ENCODE data around the gene OLFM2. TPM values are rescaled to one million over a fixed set of nuclear protein-coding genes. Genes with fewer than 3 reads are reported as not detected.
"Not testable (repeated sequence)": the region's sequence is repeated elsewhere in the genome, so short reads cannot be mapped to it uniquely, and the experiment has no call there.

OLFM2 gene
- total and polyA plus RNA-seq, 9 of the 15 experiments (the other 6 are each of a cell fraction or from before 2014, with no cell fraction given): 0.10 to 0.33 (median 0.23) TPM; not detected in 4

GRCh38 chr19:9823816-9824215 is 112.5 kb downstream of the OLFM2 start:
- peaks cover 34% of the 10 kb centered on the region for H3K79me2 ChIP-seq (ENCODE audit: control insufficient read depth, insufficient read depth, low read length)
- no peak for ATAC-seq
- 85% methylated on average over 3 of the region's 5 CpGs for WGBS (ENCODE audit: insufficient coverage, low coverage, missing lambda C conversion rate)
- H3K27ac ChIP-seq (ENCODE audit: extremely low read depth, low read depth, low read length): no peak overlapping the region
- peak overlapping the region in 1 of 2 experiments; percentile 4; a peak in 1 of 4 replicates for H3K9ac ChIP-seq (ENCODE audit: insufficient read depth in 1 of 2, low read depth in 2 of 2, low read length in 2 of 2)
- TF ChIP-seq TEAD4 (IDR thresholded peaks at IDR 0.05; ENCODE audit: low read length): no peak
- no peak for TF ChIP-seq TEAD4 (CRISPR knock-in tag; IDR thresholded peaks at IDR 0.05; ENCODE audit: borderline replicate concordance)
- no peak for TF ChIP-seq RAD51 (IDR thresholded peaks at IDR 0.05; ENCODE audit: borderline replicate concordance, low read depth)
- no peak for TF ChIP-seq SPI1 (IDR thresholded peaks at IDR 0.05; ENCODE audit: borderline replicate concordance, low read depth, low read length)
- TF ChIP-seq JUND (IDR thresholded peaks at IDR 0.05; ENCODE audit: borderline replicate concordance, low read depth, low read length): no peak
- TF ChIP-seq JUND (tag; IDR thresholded peaks at IDR 0.05; ENCODE audit: borderline replicate concordance, low read depth, low read length): no peak
- no peak for TF ChIP-seq EGR1 (conservative IDR thresholded peaks at IDR 0.05)
- ChIA-PET CTCF (ENCODE audit: low intra/inter-chr PET ratio) (no interaction called here), POLR2A (interaction anchor here (0.7 kb wide), 1 partner anchor 1835 kb away, joined by 3 read pairs; no protein-coding TSS in a partner anchor)
- intact Hi-C loops (cut with micrococcal nuclease): no loop called here
- no peak for FAIRE-seq
- no peaks in the 10 kb centered on the region for H3K9me1 ChIP-seq (ENCODE audit: control insufficient read depth, insufficient read depth, low read length)
- no peaks in the 10 kb centered on the region for H3K27me3 ChIP-seq (ENCODE audit: control insufficient read depth in 2 of 2, insufficient read depth in 2 of 2, low read length in 2 of 2)
- no peak overlapping the region for H3K4me2 ChIP-seq (ENCODE audit: insufficient read depth, low read length)
- peaks cover 17% of the 10 kb centered on the region; the same call in 2 of the 3 replicates for H3K36me3 ChIP-seq (ENCODE audit: control insufficient read depth, insufficient read depth, low read length)
- no peak overlapping the region for H3K4me3 ChIP-seq
- no peaks in the 10 kb centered on the region for H3K9me3 ChIP-seq (replicated peaks; ENCODE audit: control insufficient read depth, insufficient read depth, low read depth, low read length)
- BruUV-seq (replicated peaks): TSS peak; percentile 25
- H4K20me1 ChIP-seq (replicated peaks; ENCODE audit: control insufficient read depth, insufficient read depth, low read length): peaks cover under 1% of the 10 kb centered on the region; the same call in 1 of the 2 replicates
- no peak overlapping the region for H2AFZ ChIP-seq (ENCODE audit: low read depth, low read length)
- peaks cover 6 to 23% of the 10 kb centered on the region in 2 experiments; a peak in 4 of 5 replicates for H3K4me1 ChIP-seq (replicated peaks in 1 of 2; ENCODE audit: control insufficient read depth in 2 of 2, insufficient read depth in 2 of 2, low read length in 2 of 2)
- no peak for DNase-seq (ENCODE audit: extremely low read depth in 1 of 4, low spot score in 3 of 4)
- in situ Hi-C loops (cut with MboI): no loop called here

- FAIRE-seq; intact Hi-C loops (cut with micrococcal nuclease): not testable (repeated sequence)
Observed at GRCh38 chr19:9820034-9820433, 116.3 kb downstream of the OLFM2 start.

More at GRCh38 chr19:9820034-9820433, 116.3 kb downstream of the OLFM2 start:
- 0 out of 2 replicates have a peak overlapping the region, but pooled peaks have one; percentile 5 for H3K4me3 ChIP-seq
- in situ Hi-C loops (cut with MboI); ATAC-seq; BruUV-seq (replicated peaks); H3K9ac ChIP-seq (ENCODE audit: insufficient read depth in 1 of 2, low read depth in 2 of 2, low read length in 2 of 2); CTCF ChIA-PET (ENCODE audit: low intra/inter-chr PET ratio); H3K9me1 ChIP-seq (ENCODE audit: control insufficient read depth, insufficient read depth, low read length); POLR2A ChIA-PET; H4K20me1 ChIP-seq (replicated peaks; ENCODE audit: control insufficient read depth, insufficient read depth, low read length); H3K27me3 ChIP-seq (ENCODE audit: control insufficient read depth in 2 of 2, insufficient read depth in 2 of 2, low read length in 2 of 2); DNase-seq (ENCODE audit: extremely low read depth in 1 of 4, low spot score in 3 of 4): not testable (repeated sequence)
- H3K9me3 ChIP-seq (replicated peaks; ENCODE audit: control insufficient read depth, insufficient read depth, low read depth, low read length): peaks cover 13% of the 10 kb centered on the region
- peaks cover 14 to 19% of the 10 kb centered on the region in 2 experiments; a peak in 4 of 5 replicates for H3K4me1 ChIP-seq (replicated peaks in 1 of 2; ENCODE audit: control insufficient read depth in 2 of 2, insufficient read depth in 2 of 2, low read length in 2 of 2)
- WGBS (ENCODE audit: insufficient coverage, low coverage, missing lambda C conversion rate): 76% methylated on average over 8 of the region's 8 CpGs
- H2AFZ ChIP-seq (ENCODE audit: low read depth, low read length): peak overlapping the region; percentile 57
- H3K79me2 ChIP-seq (ENCODE audit: control insufficient read depth, insufficient read depth, low read length): peaks cover 32% of the 10 kb centered on the region
- H3K4me2 ChIP-seq (ENCODE audit: insufficient read depth, low read length): peak overlapping the region; percentile 72
- peaks cover 24% of the 10 kb centered on the region; the same call in 2 of the 3 replicates for H3K36me3 ChIP-seq (ENCODE audit: control insufficient read depth, insufficient read depth, low read length)
- H3K27ac ChIP-seq (ENCODE audit: extremely low read depth, low read depth, low read length): peak overlapping the region; percentile 52; the same call in 1 of the 3 replicates
